DOHH2 (cell line): ENCODE results near the gene SLC27A4.

Source experiments
- H3F3A ChIP-seq: fragments of 200-600 bp; sonication (generic), shearing (Covaris generic); 2 replicates; pipeline ENCODE4 v1.6.0; 2016; ENCODE audit warnings: antibody characterized with exemption, mild to moderate bottlenecking; ENCODE audit not compliant: control insufficient read depth, insufficient read depth
- H3K27ac ChIP-seq: fragments of 200-600 bp; sonication (generic); 2 replicates; pipeline ENCODE4 v1.5.1; 2014; ENCODE audit warnings: low read depth, mild to moderate bottlenecking, low read length, moderate library complexity
- H3K27me3 ChIP-seq: fragments of 200-600 bp; sonication (generic); 2 replicates; pipeline ENCODE4 v1.6.1; 2014; ENCODE audit warnings: mild to moderate bottlenecking, low read length, mixed read lengths; ENCODE audit not compliant: control insufficient read depth
- H3K36me3 ChIP-seq: fragments of 200-600 bp; sonication (generic); 2 replicates; pipeline ENCODE4 v1.6.1; 2014; ENCODE audit warnings: mild to moderate bottlenecking, low read length, moderate library complexity, mixed read lengths; ENCODE audit not compliant: control insufficient read depth
- H3K4me1 ChIP-seq: fragments of 200-600 bp; sonication (generic); 2 replicates; pipeline ENCODE4 v1.6.1; 2014; ENCODE audit warnings: mild to moderate bottlenecking, low read length, mixed read lengths; ENCODE audit not compliant: control insufficient read depth
- H3K4me2 ChIP-seq: fragments of 200-600 bp; sonication (generic); 2 replicates; pipeline ENCODE4 v1.6.0; 2014; ENCODE audit warnings: mild to moderate bottlenecking, low read length, moderate library complexity
- H3K4me3 ChIP-seq: fragments of 200-600 bp; sonication (generic); 2 replicates; pipeline ENCODE4 v1.5.1; 2014; ENCODE audit warnings: mild to moderate bottlenecking, low read length, mixed read lengths
- H3K79me2 ChIP-seq: fragments of 200-600 bp; sonication (generic); 2 replicates; pipeline ENCODE4 v1.6.1; 2014; ENCODE audit warnings: mild to moderate bottlenecking, low read length, mixed read lengths; ENCODE audit not compliant: control insufficient read depth
- H3K9me2 ChIP-seq: fragments of 200-600 bp; sonication (generic); replicated peaks from 2 replicates; pipeline ENCODE4 v1.6.1; 2014; ENCODE audit warnings: mild to moderate bottlenecking, low read length, mixed read lengths; ENCODE audit not compliant: control insufficient read depth
- H3K9me3 ChIP-seq: fragments of 200-600 bp; sonication (generic); 2 replicates; pipeline ENCODE4 v1.6.1; 2014; ENCODE audit warnings: antibody characterized with exemption, low read length, mixed read lengths; ENCODE audit not compliant: control insufficient read depth, insufficient read depth
- H4K20me1 ChIP-seq: fragments of 200-600 bp; sonication (generic); 2 replicates; pipeline ENCODE4 v1.6.0; 2014; ENCODE audit warnings: low read depth, mild to moderate bottlenecking, antibody characterized with exemption, low read length, moderate library complexity; ENCODE audit not compliant: control insufficient read depth, insufficient read depth
- EZH2phosphoT487 ChIP-seq: fragments of 200-600 bp; sonication (generic); IDR thresholded peaks from 2 replicates; pipeline ENCODE4 v1.6.1; 2017; ENCODE audit warnings: borderline replicate concordance, mild to moderate bottlenecking, antibody characterized with exemption, low read length, moderate library complexity, mixed read lengths
- TF ChIP-seq, protein P1 (sequence below): fragments of 200-600 bp; sonication (generic); IDR thresholded peaks from one replicate; pipeline ENCODE4 v1.5.1; 2014; ENCODE audit warnings: antibody characterized with exemption, mild to moderate bottlenecking, low read depth, low read length; ENCODE audit not compliant: poor library complexity, severe bottlenecking

Gene SLC27A4

DNA sequence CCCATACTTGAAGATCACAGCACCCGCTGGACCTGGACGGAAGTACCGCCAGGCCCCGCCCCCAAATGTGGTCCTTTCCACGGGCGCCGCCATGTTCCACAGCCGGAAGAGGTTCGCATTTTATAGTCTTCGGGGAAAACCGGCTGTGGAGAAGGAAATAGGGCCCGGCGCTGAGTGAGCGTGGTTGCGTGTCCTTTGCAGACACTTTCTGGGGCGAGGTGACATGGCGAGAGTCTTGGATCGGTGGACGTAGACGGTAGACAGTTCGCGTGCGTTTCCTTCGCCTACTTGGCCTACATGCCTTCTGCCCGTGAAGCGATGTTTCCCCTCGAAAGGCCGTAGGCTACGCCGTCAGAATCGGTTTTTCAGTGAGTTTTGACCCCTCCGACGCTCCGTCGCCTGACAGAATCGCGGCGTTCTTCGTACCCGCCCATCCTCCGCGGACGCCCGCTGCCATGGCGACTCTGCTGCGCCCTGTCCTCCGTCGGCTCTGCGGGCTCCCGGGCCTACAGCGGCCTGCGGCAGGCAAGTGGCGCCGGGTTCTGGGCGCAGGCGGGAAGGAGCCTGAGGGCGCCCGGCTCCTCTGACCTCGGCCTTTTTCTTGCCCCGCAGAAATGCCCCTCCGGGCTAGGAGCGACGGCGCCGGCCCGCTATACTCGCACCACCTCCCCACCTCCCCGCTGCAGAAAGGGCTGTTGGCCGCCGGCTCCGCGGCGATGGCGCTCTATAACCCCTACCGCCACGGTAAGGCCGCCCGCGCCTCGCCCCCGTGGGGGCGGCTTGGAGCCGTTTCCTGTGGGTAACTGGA is 17.7 kb upstream of the SLC27A4 start, which contains the start of the genes COQ4 and TRUB2:
Gene COQ4, plus strand, starts transcription at position 436 of the 808 bp plus-strand sequence. Its CDS starts 20 bp downstream, at position 456.
Gene TRUB2, minus strand, starts transcription at position 44 of the 808 bp plus-strand sequence. Its CDS starts 39 bp downstream, at position 5.
- peaks cover 30% of the 10 kb centered on the region for H3K36me3 ChIP-seq
- no peaks in the 10 kb centered on the region for H4K20me1 ChIP-seq
- H3K4me3 ChIP-seq: peak within 1 kb of the TSS; percentile 93

DNA sequence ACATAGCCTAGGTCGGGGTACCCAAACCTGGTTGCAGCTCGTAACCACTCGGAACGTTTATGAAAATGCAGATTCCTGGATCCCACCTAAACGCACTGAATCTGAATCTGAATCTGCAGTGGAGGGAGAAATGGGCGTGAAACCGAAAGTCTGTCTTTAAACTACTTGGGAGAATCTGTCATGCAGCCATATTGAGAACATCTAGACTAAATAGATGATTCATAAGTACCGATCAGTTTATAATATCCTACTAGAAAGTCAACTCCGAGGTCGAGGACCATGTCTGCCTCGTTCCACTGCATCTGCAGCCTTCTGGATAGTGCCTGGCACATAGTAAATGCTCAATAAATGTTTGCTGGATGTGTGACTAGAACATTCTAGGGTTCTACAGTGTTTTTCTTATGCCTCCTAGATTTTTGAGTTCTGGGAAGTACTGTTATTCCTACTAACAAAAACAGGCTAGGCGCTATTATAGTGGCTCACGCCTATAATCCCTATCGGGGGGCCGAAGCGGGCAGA is 17.1 kb upstream of the SLC27A4 start:
- Histone ChIP-seq H3K4me3 (peak overlapping the region; percentile 93), H4K20me1 (no peaks in the 10 kb centered on the region), H3K4me1 (peaks cover 23% of the 10 kb centered on the region), H3K36me3 (peaks cover 32% of the 10 kb centered on the region), H3K4me2 (peak overlapping the region; percentile 84), H3K79me2 (peaks cover 47% of the 10 kb centered on the region), H3K9me3 (no peaks in the 10 kb centered on the region), H3K27ac (peak overlapping the region; percentile 71), H3K9me2 (no peaks in the 10 kb centered on the region), H3F3A (no peaks in the 10 kb centered on the region), H3K27me3 (no peaks in the 10 kb centered on the region)
- no peak for TF ChIP-seq EZH2phosphoT487
- TF ChIP-seq, protein P1, sequence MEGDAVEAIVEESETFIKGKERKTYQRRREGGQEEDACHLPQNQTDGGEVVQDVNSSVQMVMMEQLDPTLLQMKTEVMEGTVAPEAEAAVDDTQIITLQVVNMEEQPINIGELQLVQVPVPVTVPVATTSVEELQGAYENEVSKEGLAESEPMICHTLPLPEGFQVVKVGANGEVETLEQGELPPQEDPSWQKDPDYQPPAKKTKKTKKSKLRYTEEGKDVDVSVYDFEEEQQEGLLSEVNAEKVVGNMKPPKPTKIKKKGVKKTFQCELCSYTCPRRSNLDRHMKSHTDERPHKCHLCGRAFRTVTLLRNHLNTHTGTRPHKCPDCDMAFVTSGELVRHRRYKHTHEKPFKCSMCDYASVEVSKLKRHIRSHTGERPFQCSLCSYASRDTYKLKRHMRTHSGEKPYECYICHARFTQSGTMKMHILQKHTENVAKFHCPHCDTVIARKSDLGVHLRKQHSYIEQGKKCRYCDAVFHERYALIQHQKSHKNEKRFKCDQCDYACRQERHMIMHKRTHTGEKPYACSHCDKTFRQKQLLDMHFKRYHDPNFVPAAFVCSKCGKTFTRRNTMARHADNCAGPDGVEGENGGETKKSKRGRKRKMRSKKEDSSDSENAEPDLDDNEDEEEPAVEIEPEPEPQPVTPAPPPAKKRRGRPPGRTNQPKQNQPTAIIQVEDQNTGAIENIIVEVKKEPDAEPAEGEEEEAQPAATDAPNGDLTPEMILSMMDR: no peak

More for the DNA sequence above, 17.7 kb upstream of the SLC27A4 start, which contains the start of the genes COQ4 and TRUB2:
- Histone ChIP-seq H3K4me1 (peaks cover 23% of the 10 kb centered on the region), H3K79me2 (peaks cover 47% of the 10 kb centered on the region), H3K9me3 (no peaks in the 10 kb centered on the region), H3K27ac (peak within 1 kb of the TSS; percentile 71), H3K4me2 (peak within 1 kb of the TSS; percentile 84), H3K27me3 (no peaks in the 10 kb centered on the region), H3K9me2 (no peaks in the 10 kb centered on the region), H3F3A (no peaks in the 10 kb centered on the region)
- TF ChIP-seq, protein P1: peak; percentile 21
- TF ChIP-seq EZH2phosphoT487: no peak

GRCh38 chr9:128323791-128324190 is 16.5 kb upstream of the SLC27A4 start:
- Histone ChIP-seq H3K27me3 (no peaks in the 10 kb centered on the region), H3K79me2 (peaks cover 47% of the 10 kb centered on the region), H3K9me2 (no peaks in the 10 kb centered on the region), H4K20me1 (no peaks in the 10 kb centered on the region), H3K27ac (no peak overlapping the region), H3K4me1 (peaks cover 23% of the 10 kb centered on the region), H3K4me3 (peak overlapping the region; percentile 93), H3F3A (no peaks in the 10 kb centered on the region), H3K36me3 (peaks cover 38% of the 10 kb centered on the region), H3K4me2 (peak overlapping the region; percentile 84), H3K9me3 (no peaks in the 10 kb centered on the region)
- TF ChIP-seq EZH2phosphoT487: no peak
- TF ChIP-seq, protein P1: no peak
